IPS-18c (cell line): ENCODE data around the gene SARNP.

ENCODE experiments used
- H3K4me3 ChIP-seq: 2 replicates; pipeline ENCODE4 v1.7.0; 2013; ENCODE audit warnings: low read depth, mild to moderate bottlenecking, low read length, moderate library complexity; ENCODE audit not compliant: insufficient read depth
- H3K9me3 ChIP-seq: one replicate; pipeline ENCODE4 v1.6.1; 2013; ENCODE audit warnings: mild to moderate bottlenecking, low read length, moderate library complexity; ENCODE audit not compliant: control insufficient read depth, insufficient read depth

The SARNP gene

DNA sequence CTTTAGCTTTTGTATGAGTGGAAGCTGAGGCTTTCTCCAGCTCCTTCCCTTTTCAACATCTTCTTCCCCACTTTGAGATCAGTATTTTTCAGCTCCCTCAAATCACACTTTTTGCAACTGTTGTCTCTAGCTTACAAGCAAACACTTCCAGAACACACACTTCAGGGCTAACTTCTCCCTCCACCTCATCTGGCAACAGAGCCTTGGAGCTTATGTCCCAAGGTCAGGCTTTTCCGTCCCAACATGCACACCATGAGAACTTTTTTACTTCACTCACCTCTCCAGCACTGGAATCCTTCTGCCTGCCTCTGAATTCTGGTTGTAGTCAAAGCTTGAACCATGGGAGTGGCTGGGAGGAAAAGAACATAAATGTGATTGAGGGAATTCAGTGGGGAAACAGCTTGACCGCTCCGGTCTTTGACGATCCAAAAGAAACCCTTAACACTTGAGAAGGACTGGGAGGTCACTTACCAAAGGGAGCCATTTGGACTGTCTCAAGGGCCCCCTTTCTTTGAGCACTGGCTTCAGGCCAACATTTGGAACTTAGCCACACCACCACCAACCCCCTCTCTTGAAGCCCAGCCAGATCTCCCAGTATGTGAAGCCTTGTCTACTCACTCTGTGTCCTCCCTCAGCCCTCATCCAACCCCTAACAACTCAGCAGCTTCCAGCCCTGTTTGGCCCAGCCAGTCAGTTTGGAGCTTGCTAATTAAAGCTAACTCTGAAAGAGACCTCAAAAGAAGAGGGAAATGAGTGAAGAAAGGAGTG lies 105.6 kb downstream of the SARNP start:
- H3K4me3 ChIP-seq = no peak overlapping the region
- no peaks in the 10 kb centered on the region for H3K9me3 ChIP-seq

DNA sequence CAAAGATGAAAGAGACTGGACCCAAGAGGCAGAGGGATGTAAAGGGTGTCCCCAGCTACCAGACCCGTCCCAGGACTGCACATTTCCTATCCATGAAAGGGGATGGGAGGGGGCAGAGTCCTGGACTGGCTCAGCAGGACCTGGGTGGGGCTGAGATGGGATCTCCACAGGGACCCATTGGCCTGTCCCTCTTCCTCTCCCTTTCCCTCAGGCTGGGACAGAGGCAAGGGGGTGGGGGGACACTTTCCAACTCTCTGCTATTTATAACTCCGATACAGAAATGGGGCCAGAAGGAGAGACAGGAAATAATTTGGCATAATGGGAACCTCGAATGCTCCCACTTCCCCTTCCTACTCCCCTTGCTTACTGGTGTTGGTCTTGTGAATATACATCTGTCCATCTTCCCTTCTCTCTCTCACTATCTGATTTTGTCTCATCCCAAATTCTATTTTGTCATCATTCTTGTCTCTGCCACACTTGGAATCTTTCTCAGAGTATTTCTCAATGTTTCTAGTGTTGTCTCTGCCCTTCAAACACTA lies 108.8 kb downstream of the SARNP start:
- H3K4me3 ChIP-seq = peak overlapping the region; percentile 68
- no peaks in the 10 kb centered on the region for H3K9me3 ChIP-seq

DNA sequence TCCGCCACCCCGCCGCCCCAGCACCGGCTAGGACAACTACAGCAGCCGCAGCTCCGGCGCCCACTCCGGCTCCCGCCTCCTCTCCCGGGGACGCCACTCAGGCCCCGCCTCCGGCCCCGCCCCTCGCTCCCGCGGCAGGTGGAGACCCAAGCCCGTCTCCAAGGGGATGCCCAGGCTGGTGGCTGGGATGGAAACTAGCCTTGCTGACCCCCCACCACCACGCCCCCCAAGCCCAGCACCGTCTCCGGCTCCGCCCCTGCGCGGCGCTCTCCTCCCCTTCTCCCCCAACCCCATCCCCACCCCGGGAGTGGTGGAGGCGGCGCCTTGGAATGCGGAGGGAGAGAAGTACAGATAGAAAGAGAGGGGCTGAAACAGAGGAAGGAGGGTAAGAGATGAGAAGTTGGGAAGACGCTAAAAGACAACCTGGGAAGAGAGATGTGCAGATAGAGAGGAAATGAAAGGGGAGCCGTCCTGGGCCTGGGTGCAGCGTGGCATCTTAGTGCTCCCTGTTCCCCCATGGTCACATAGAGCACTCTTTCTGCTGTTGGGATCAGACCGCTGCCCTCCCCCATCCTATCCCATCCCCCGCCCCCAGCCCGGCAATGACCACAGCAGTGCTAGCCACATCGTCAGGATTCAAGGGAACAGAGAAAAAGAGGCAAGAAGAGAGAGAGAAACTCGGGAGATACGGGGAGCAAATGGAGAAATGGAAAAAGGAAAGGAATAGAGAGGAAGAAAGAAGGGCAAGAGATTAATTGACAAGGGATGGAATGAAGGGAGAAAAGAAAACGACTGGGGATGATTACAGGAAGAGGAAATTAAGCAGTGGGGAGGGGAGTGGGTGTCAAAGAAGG lies 109.5 kb downstream of the SARNP start, which contains the start of gene ITGA7:
Gene ITGA7 (minus strand): TSS at position 64 of the 854 bp plus-strand sequence. CDS start 222 bp downstream, outside the sequence.
- Histone ChIP-seq H3K4me3 (peak within 1 kb of the TSS; percentile 68), H3K9me3 (no peaks in the 10 kb centered on the region)
